B cell (primary cell): Measurements from ENCODE around the gene MAP6. TPM values are rescaled to one million over a fixed set of nuclear protein-coding genes. Genes with fewer than 3 reads are reported as not detected.

Source experiments
- ATAC-seq: fragments of 200-7000 bp; cut with Tn5 transposase; one replicate; pipeline ENCODE4 v1.10.0; 2021; ENCODE audit warnings: low read depth, mild to moderate bottlenecking, moderate number of reproducible peaks, moderate library complexity
- CTCF ChIA-PET: fragments of 350-600 bp; sonication (Branson Sonifier 250); formaldehyde crosslinking; loops from one replicate; lab custom pipeline; 2021; ENCODE audit warnings: antibody characterized with exemption, inconsistent platforms; lab: Charles Lee
- POLR2A ChIA-PET: fragments of 350-600 bp; sonication (Branson Sonifier 250); formaldehyde crosslinking; loops from one replicate; lab custom pipeline; 2021; ENCODE audit warnings: antibody characterized with exemption; lab: Charles Lee
- DNase-seq: peaks from one replicate; pipeline ENCODE4 v3.0.0; 2013
- H2AFZ ChIP-seq: 2 replicates; pipeline ENCODE4 v1.6.1; 2012; ENCODE audit warnings: mild to moderate bottlenecking, low read depth, low read length; ENCODE audit not compliant: insufficient read depth, poor library complexity, severe bottlenecking
- H3K27ac ChIP-seq, 2 donors: 1 replicate in 1 of 2; 2 replicates in 1 of 2; pipeline ENCODE4 v1.5.1; 2012 to 2013; ENCODE audit warnings: low read length in 2 of 2, mild to moderate bottlenecking in 2 of 2, moderate library complexity in 1 of 2
- H3K27me3 ChIP-seq, 4 experiments: fragments of 200-600 bp in 1 of 4; sonication (generic) in 1 of 4; replicated peaks in 1 of 4; 1 replicate in 2 of 4; 2 replicates in 2 of 4; pipeline versions ENCODE4 v1.6.1 to v1.7.0; 2013 to 2016; ENCODE audit warnings: low read length in 3 of 4, mild to moderate bottlenecking in 2 of 4, mixed read lengths in 1 of 4, moderate library complexity in 1 of 4; ENCODE audit not compliant: insufficient read depth in 4 of 4, control insufficient read depth in 3 of 4; ENCODE audit errors: control extremely low read depth in 1 of 4
- H3K36me3 ChIP-seq, 2 experiments: replicated peaks in 1 of 2; 1 replicate in 1 of 2; 2 replicates in 1 of 2; pipeline versions ENCODE4 v1.6.1 to v1.7.1; 2013; ENCODE audit warnings: low read length in 1 of 2; ENCODE audit not compliant: insufficient read depth in 2 of 2, control insufficient read depth in 1 of 2; ENCODE audit errors: control extremely low read depth in 1 of 2, extremely low read depth in 1 of 2
- H3K4me1 ChIP-seq, 2 donors: fragments of 200-600 bp in 1 of 2; sonication (generic) in 1 of 2; 1 replicate in 1 of 2; 2 replicates in 1 of 2; pipeline versions ENCODE4 v1.5.1 to v1.6.1; 2013 to 2017; ENCODE audit warnings: low read length in 2 of 2; ENCODE audit not compliant: control insufficient read depth in 2 of 2, insufficient read depth in 2 of 2
- H3K4me2 ChIP-seq: replicated peaks from 2 replicates; pipeline ENCODE3; 2012; ENCODE audit warnings: mild to moderate bottlenecking, low read depth, low read length; ENCODE audit not compliant: poor library complexity, severe bottlenecking
- H3K4me3 ChIP-seq, 5 experiments: fragments of 200-600 bp in 1 of 5; sonication (generic) in 1 of 5; 1 replicate in 3 of 5; 2 replicates in 2 of 5; pipeline versions ENCODE4 v1.5.1 to v1.7.0; 2011 to 2016; ENCODE audit warnings: low read length in 4 of 5, mild to moderate bottlenecking in 4 of 5, low read depth in 2 of 5, control low read depth in 1 of 5, moderate library complexity in 1 of 5; ENCODE audit not compliant: insufficient read depth in 1 of 5; ENCODE audit errors: control extremely low read depth in 1 of 5, extremely low read depth in 1 of 5
- H3K79me2 ChIP-seq: fragments of 200-600 bp; sonication (generic); one replicate; pipeline ENCODE4 v1.6.0; 2016; ENCODE audit warnings: low read length; ENCODE audit not compliant: control insufficient read depth, insufficient read depth
- H3K9ac ChIP-seq: fragments of 200-600 bp; sonication (generic); 2 replicates; pipeline ENCODE4 v1.6.1; 2017; ENCODE audit warnings: mild to moderate bottlenecking, low read length, moderate library complexity
- H3K9me3 ChIP-seq, 3 donors: one replicate each; pipeline versions ENCODE4 v1.6.1 to v1.7.1; 2013; ENCODE audit warnings: low read length in 2 of 3; ENCODE audit not compliant: control insufficient read depth in 2 of 3, insufficient read depth in 1 of 3; ENCODE audit errors: control extremely low read depth in 1 of 3
- H4K20me1 ChIP-seq: 2 replicates; pipeline ENCODE4 v1.6.0; 2012; ENCODE audit warnings: mild to moderate bottlenecking, low read length; ENCODE audit not compliant: insufficient read depth, control insufficient read depth, poor library complexity, severe bottlenecking
- H3K27ac Mint-ChIP-seq: one replicate; pipeline ENCODE4 v1.8.0; 2021; ENCODE audit warnings: mixed read lengths
- H3K27me3 Mint-ChIP-seq: one replicate; pipeline ENCODE4 v1.8.0; 2021; ENCODE audit warnings: mixed read lengths
- H3K4me1 Mint-ChIP-seq: one replicate; pipeline ENCODE4 v1.8.0; 2021; ENCODE audit warnings: mixed read lengths
- H3K4me3 Mint-ChIP-seq: one replicate; pipeline ENCODE4 v1.8.0; 2021; ENCODE audit warnings: mixed read lengths
- H3K9me3 Mint-ChIP-seq: one replicate; pipeline ENCODE4 v1.8.0; 2022; ENCODE audit warnings: mixed read lengths; ENCODE audit not compliant: insufficient read depth
- CTCF ChIP-seq: fragments of 200-600 bp; IDR thresholded peaks from one replicate; pipeline ENCODE4 v1.8.0; 2022; ENCODE audit warnings: antibody characterized with exemption, mild to moderate bottlenecking
- EZH2 ChIP-seq: IDR thresholded peaks from 2 replicates; pipeline ENCODE4 v1.6.1; 2012; ENCODE audit warnings: borderline replicate concordance, low read depth, mild to moderate bottlenecking, moderate library complexity, low read length; ENCODE audit not compliant: insufficient read depth, poor library complexity, severe bottlenecking
- WGBS: methylation state at CpG from one replicate; pipeline ENCODE4 v1.1.5; 2013; ENCODE audit warnings: missing lambda C conversion rate; ENCODE audit not compliant: insufficient coverage; 5-methylcytosine and 5-hydroxymethylcytosine counted together
- intact Hi-C: fragments of 100-400 bp; cut with micrococcal nuclease; formaldehyde crosslinking; loops from one replicate; pipeline ENCODE4 v1.10.0; 2022
- polyA minus RNA-seq: library from RNA; depleted of rRNA, polyadenylated mRNA; stranded (reverse); fragments of >200 nt; gene quantifications from 2 replicates; pipeline ENCODE4 v1.2.3, GENCODE V29; 2012
- polyA plus RNA-seq: library from polyadenylated mRNA; depleted of rRNA; stranded (reverse); fragments of >200 nt; gene quantifications from 2 replicates; pipeline ENCODE4 v1.2.3, GENCODE V29; 2012
- total RNA-seq, 2 donors: library from RNA; stranded (reverse); fragments of 120-200 nt in 1 of 2; gene quantifications; 1 replicate in 1 of 2; 2 replicates in 1 of 2; pipeline versions ENCODE4 v1.2.3 to v1.2.4, GENCODE V29; 2013 to 2022

The MAP6 gene
- 0.34 and 0.57 TPM in 2 replicates for total RNA-seq
- total RNA-seq (2013): 0.23 TPM
- 0.12 and 0.54 TPM in 2 replicates for polyA plus RNA-seq
- not detected in 2 replicates for polyA minus RNA-seq

GRCh38 chr11:75668451-75669297 is at the start of gene MAP6:
TSS of gene MAP6 (minus strand) at chr11:75669038. CDS start at chr11:75668369, 669 bp downstream.
- Mint-ChIP-seq H3K4me1 (peaks cover 13% of the 10 kb centered on the region), H3K27me3 (peaks cover 67% of the 10 kb centered on the region), H3K4me3 (peak within 1 kb of the TSS; percentile 94), H3K9me3 (peaks cover 4% of the 10 kb centered on the region), H3K27ac (peak within 1 kb of the TSS; percentile 47)
- Histone ChIP-seq H4K20me1 (no peaks in the 10 kb centered on the region), H3K79me2 (no peaks in the 10 kb centered on the region), H3K36me3 (no peaks in the 10 kb centered on the region), H3K4me3 (peak within 1 kb of the TSS in 4 of 5 experiments; percentile 34 to 76 (median 50)), H3K4me1 (peaks cover 16 to 22% of the 10 kb centered on the region in 2 donors), H3K9me3 (peaks cover 0 to 17% (median 0%) of the 10 kb centered on the region in 3 donors), H3K27ac (no peak within 1 kb of the TSS), H3K9ac (peak within 1 kb of the TSS; percentile 65), H3K4me2 (peak within 1 kb of the TSS; percentile 94), H2AFZ (peak within 1 kb of the TSS; percentile 78), H3K27me3 (peaks cover 0 to 59% (median 43%) of the 10 kb centered on the region in 4 experiments)
- TF ChIP-seq EZH2 (peak; percentile 77), CTCF (no peak)
- DNase-seq (peak; percentile 51), ATAC-seq (peak; percentile 26)
- ChIA-PET CTCF (interaction anchor here (0.6 kb wide), 1 partner anchor 32 kb away, joined by 3 read pairs; no protein-coding TSS in a partner anchor), POLR2A (no interaction called here)
- intact Hi-C loops: loop anchor here (2.0 kb wide), 1 partner anchor 20 kb away; no protein-coding TSS in a partner anchor
- WGBS: 4% methylated on average over 72 of the region's 72 CpGs
